WTC11 (cell line): ENCODE results near the gene CACNA1B.

Experiments used
- CTCF ChIP-seq: fragments of 200-600 bp; IDR thresholded peaks from 2 replicates; pipeline ENCODE4 v1.8.0; 2022; ENCODE audit warnings: antibody characterized with exemption
- E2F4 ChIP-seq: sonication (generic); formaldehyde crosslinking; IDR thresholded peaks from 2 replicates; pipeline ENCODE4 v1.8.1; 2022; ENCODE audit warnings: low read depth, mild to moderate bottlenecking, moderate library complexity, missing genetic modification reagents, borderline replicate concordance
- MAX ChIP-seq: sonication (generic); formaldehyde crosslinking; IDR thresholded peaks from 2 replicates; pipeline ENCODE4 v1.8.0; 2022; ENCODE audit warnings: mild to moderate bottlenecking, missing genetic modification reagents
- ZNF138 ChIP-seq: sonication (generic); formaldehyde crosslinking; conservative IDR thresholded peaks from 2 replicates; pipeline ENCODE4 v1.8.1; 2022; ENCODE audit warnings: mild to moderate bottlenecking, moderate library complexity, missing genetic modification reagents
- ZNF512 ChIP-seq: sonication (generic); formaldehyde crosslinking; IDR thresholded peaks from 2 replicates; pipeline ENCODE4 v1.8.1; 2022; ENCODE audit warnings: missing genetic modification reagents, borderline replicate concordance

- TF ChIP-seq ZNF138 (CRISPR knock-in tag) (no peak), E2F4 (no peak), CTCF (no peak), ZNF512 (CRISPR knock-in tag) (no peak), MAX (CRISPR knock-in tag) (no peak)
Measured at GRCh38 chr9:137880976-137881530, 3.5 kb downstream of the CACNA1B start.
